Activated CD4-positive, alpha-beta T cell treated with anti-CD3 and anti-CD28 coated beads, Interleukin-2, amount 10 ng/mL, durations not matched to agents 7 days and 5 days (primary cell): ENCODE results near the gene SIRT1. TPM values are rescaled to one million over a fixed set of nuclear protein-coding genes. Genes with fewer than 3 reads are reported as not detected.

ENCODE experiments used
- CTCF ChIA-PET: fragments of 350-600 bp; sonication (Branson Sonifier 250); formaldehyde crosslinking; loops from one replicate; lab custom pipeline; 2021; ENCODE audit warnings: antibody characterized with exemption; lab: Charles Lee
- POLR2A ChIA-PET: fragments of 350-600 bp; sonication (Branson Sonifier 250); formaldehyde crosslinking; loops from one replicate; lab custom pipeline; 2021; ENCODE audit warnings: antibody characterized with exemption; lab: Charles Lee
- DNase-seq: peaks from one replicate; pipeline ENCODE4 v3.0.0-alpha.2; 2020
- H3K27ac Mint-ChIP-seq: one replicate; pipeline ENCODE4 v1.8.0; 2021; ENCODE audit warnings: mild to moderate bottlenecking, moderate library complexity, mixed read lengths
- H3K27me3 Mint-ChIP-seq: one replicate; pipeline ENCODE4 v1.8.0; 2021; ENCODE audit warnings: mixed read lengths
- H3K36me3 Mint-ChIP-seq: one replicate; pipeline ENCODE4 v1.8.0; 2021; ENCODE audit warnings: low read depth, mixed read lengths
- H3K4me1 Mint-ChIP-seq: one replicate; pipeline ENCODE4 v1.8.0; 2021; ENCODE audit warnings: mixed read lengths
- H3K4me3 Mint-ChIP-seq: one replicate; pipeline ENCODE4 v1.8.0; 2021; ENCODE audit warnings: mild to moderate bottlenecking, moderate library complexity, mixed read lengths
- H3K9me3 Mint-ChIP-seq: one replicate; pipeline ENCODE4 v1.8.0; 2021; ENCODE audit warnings: mixed read lengths
- total RNA-seq, 2 experiments: library from RNA; stranded (reverse); gene quantifications; one replicate each; pipeline ENCODE4 v1.2.3, GENCODE V29; 2021

The SIRT1 gene
- total RNA-seq, 2 experiments from 2014 or later: 21.9 to 25.8 TPM

- DNase-seq: peak; percentile 83
- Mint-ChIP-seq H3K36me3 (peaks cover 30% of the 10 kb centered on the region), H3K9me3 (no peaks in the 10 kb centered on the region), H3K4me3 (peak overlapping the region; percentile 95), H3K27me3 (no peaks in the 10 kb centered on the region), H3K4me1 (peaks cover 41% of the 10 kb centered on the region), H3K27ac (peak overlapping the region; percentile 97)
- ChIA-PET POLR2A (no interaction called here), CTCF (interaction anchor here (0.8 to 1.2 kb wide), 3 partner anchors 22 to 114 kb away, joined by 3 to 4 read pairs (median 3); no protein-coding TSS in a partner anchor)
Measured at GRCh38 chr10:67884842-67885670, 600 bp downstream of the SIRT1 start.

GRCh38 chr10:67893637-67894036 is 9.2 kb downstream of the SIRT1 start:
- Mint-ChIP-seq H3K9me3 (no peaks in the 10 kb centered on the region), H3K27ac (no peak overlapping the region), H3K4me3 (no peak overlapping the region), H3K27me3 (no peaks in the 10 kb centered on the region), H3K36me3 (peaks cover 50% of the 10 kb centered on the region), H3K4me1 (peaks cover 17% of the 10 kb centered on the region)
- DNase-seq: no peak
- CTCF ChIA-PET: interaction anchor here (1.1 kb wide), 1 partner anchor 526 kb away, joined by 3 read pairs; no protein-coding TSS in a partner anchor
- POLR2A ChIA-PET: no interaction called here

GRCh38 chr10:67903581-67903980 is 19.1 kb downstream of the SIRT1 start:
- Mint-ChIP-seq H3K9me3 (no peaks in the 10 kb centered on the region), H3K4me3 (no peak overlapping the region), H3K27me3 (no peaks in the 10 kb centered on the region), H3K4me1 (no peaks in the 10 kb centered on the region), H3K36me3 (peaks cover 53% of the 10 kb centered on the region), H3K27ac (no peak overlapping the region)
- DNase-seq: no peak
- CTCF ChIA-PET: interaction anchor here (0.7 kb wide), 1 partner anchor 9 kb away, joined by 3 read pairs; no protein-coding TSS in a partner anchor
- POLR2A ChIA-PET: no interaction called here

- no peaks in the 10 kb centered on the region for H3K9me3 Mint-ChIP-seq
- CTCF ChIA-PET: interaction anchor here (1.7 kb wide), 1 partner anchor 14 kb away, joined by 4 read pairs; no protein-coding TSS in a partner anchor
- H3K36me3 Mint-ChIP-seq: peaks cover 71% of the 10 kb centered on the region
- H3K4me3 Mint-ChIP-seq: no peak overlapping the region
- POLR2A ChIA-PET: no interaction called here
- H3K27me3 Mint-ChIP-seq: no peaks in the 10 kb centered on the region
- H3K27ac Mint-ChIP-seq: peak overlapping the region; percentile 9
- H3K4me1 Mint-ChIP-seq: peaks cover 7% of the 10 kb centered on the region
- no peak for DNase-seq
Measured at GRCh38 chr10:67912331-67912946, 28.0 kb downstream of the SIRT1 start.

- ChIA-PET POLR2A (no interaction called here), CTCF (no interaction called here)
- Mint-ChIP-seq H3K27ac (no peak overlapping the region), H3K9me3 (no peaks in the 10 kb centered on the region), H3K27me3 (no peaks in the 10 kb centered on the region), H3K4me1 (peaks cover 7% of the 10 kb centered on the region), H3K36me3 (peaks cover 54% of the 10 kb centered on the region), H3K4me3 (no peak overlapping the region)
- no peak for DNase-seq
Measured at GRCh38 chr10:67914777-67915340, 30.4 kb downstream of the SIRT1 start.

GRCh38 chr10:67917169-67917568 is 32.7 kb downstream of the SIRT1 start:
- peak overlapping the region; percentile 11 for H3K27ac Mint-ChIP-seq
- no peak for DNase-seq
- H3K36me3 Mint-ChIP-seq: peaks cover 46% of the 10 kb centered on the region
- peaks cover 7% of the 10 kb centered on the region for H3K4me1 Mint-ChIP-seq
- H3K9me3 Mint-ChIP-seq: no peaks in the 10 kb centered on the region
- H3K27me3 Mint-ChIP-seq: no peaks in the 10 kb centered on the region
- no peak overlapping the region for H3K4me3 Mint-ChIP-seq
- POLR2A ChIA-PET: no interaction called here
- CTCF ChIA-PET: no interaction called here

- Mint-ChIP-seq H3K9me3 (no peaks in the 10 kb centered on the region), H3K4me3 (no peak overlapping the region), H3K4me1 (peaks cover 3% of the 10 kb centered on the region), H3K36me3 (peaks cover 41% of the 10 kb centered on the region), H3K27ac (no peak overlapping the region), H3K27me3 (no peaks in the 10 kb centered on the region)
- ChIA-PET POLR2A (no interaction called here), CTCF (no interaction called here)
- DNase-seq: no peak
Measured at GRCh38 chr10:67917679-67918078, 33.2 kb downstream of the SIRT1 start.

GRCh38 chr10:67921065-67921464 is 36.6 kb downstream of the SIRT1 start:
- CTCF ChIA-PET: interaction anchor here (0.6 kb wide), 1 partner anchor 193 kb away, joined by 3 read pairs; no protein-coding TSS in a partner anchor
- Mint-ChIP-seq H3K36me3 (peaks cover 28% of the 10 kb centered on the region), H3K9me3 (no peaks in the 10 kb centered on the region)

GRCh38 chr10:67923551-67923950 is 39.1 kb downstream of the SIRT1 start:
- Mint-ChIP-seq H3K36me3 (peaks cover 23% of the 10 kb centered on the region), H3K27ac (no peak overlapping the region), H3K27me3 (no peaks in the 10 kb centered on the region), H3K4me3 (no peak overlapping the region), H3K4me1 (no peaks in the 10 kb centered on the region), H3K9me3 (no peaks in the 10 kb centered on the region)
- ChIA-PET POLR2A (no interaction called here), CTCF (no interaction called here)
- DNase-seq: no peak

More at GRCh38 chr10:67921065-67921464, 36.6 kb downstream of the SIRT1 start:
- no peak for DNase-seq
- H3K4me3 Mint-ChIP-seq: no peak overlapping the region
- H3K4me1 Mint-ChIP-seq: no peaks in the 10 kb centered on the region
- H3K27me3 Mint-ChIP-seq: no peaks in the 10 kb centered on the region
- POLR2A ChIA-PET: no interaction called here
- no peak overlapping the region for H3K27ac Mint-ChIP-seq

- ChIA-PET CTCF (no interaction called here), POLR2A (no interaction called here)
- Mint-ChIP-seq H3K36me3 (peaks cover 21% of the 10 kb centered on the region), H3K4me1 (no peaks in the 10 kb centered on the region), H3K27ac (no peak overlapping the region), H3K9me3 (no peaks in the 10 kb centered on the region), H3K27me3 (no peaks in the 10 kb centered on the region), H3K4me3 (no peak overlapping the region)
- DNase-seq: no peak
Measured at GRCh38 chr10:67924136-67924535, 39.7 kb downstream of the SIRT1 start.

GRCh38 chr10:67925449-67926005 is 41.1 kb downstream of the SIRT1 start:
- Mint-ChIP-seq H3K36me3 (peaks cover 29% of the 10 kb centered on the region), H3K9me3 (no peaks in the 10 kb centered on the region), H3K27me3 (no peaks in the 10 kb centered on the region), H3K4me1 (no peaks in the 10 kb centered on the region), H3K4me3 (no peak overlapping the region), H3K27ac (no peak overlapping the region)
- ChIA-PET CTCF (interaction anchor here (1.0 kb wide), 1 partner anchor 10 kb away, joined by 3 read pairs; no protein-coding TSS in a partner anchor), POLR2A (no interaction called here)
- no peak for DNase-seq

GRCh38 chr10:67926951-67927350 is 42.5 kb downstream of the SIRT1 start:
- H3K27ac Mint-ChIP-seq: no peak overlapping the region
- no peaks in the 10 kb centered on the region for H3K4me1 Mint-ChIP-seq
- H3K4me3 Mint-ChIP-seq: no peak overlapping the region
- H3K27me3 Mint-ChIP-seq: no peaks in the 10 kb centered on the region
- no peaks in the 10 kb centered on the region for H3K9me3 Mint-ChIP-seq
- H3K36me3 Mint-ChIP-seq: peaks cover 32% of the 10 kb centered on the region
- POLR2A ChIA-PET: interaction anchor here (0.6 kb wide), 1 partner anchor 41 kb away, joined by 13 read pairs; no protein-coding TSS in a partner anchor
- DNase-seq: no peak
- CTCF ChIA-PET: interaction anchor here (0.9 kb wide), 1 partner anchor 220 kb away, joined by 3 read pairs; no protein-coding TSS in a partner anchor
